SH-SY5Y (cell line): Measurements from ENCODE around the gene VAT1L.

ENCODE experiments used
- GATA2 ChIP-seq: IDR thresholded peaks from 2 replicates; pipeline ENCODE4 v1.6.1; 2011; ENCODE audit warnings: mild to moderate bottlenecking, low read depth, low read length
- GATA3 ChIP-seq: IDR thresholded peaks from 2 replicates; pipeline ENCODE4 v1.6.1; 2011; ENCODE audit warnings: low read depth, mild to moderate bottlenecking, low read length, moderate library complexity

DNA sequence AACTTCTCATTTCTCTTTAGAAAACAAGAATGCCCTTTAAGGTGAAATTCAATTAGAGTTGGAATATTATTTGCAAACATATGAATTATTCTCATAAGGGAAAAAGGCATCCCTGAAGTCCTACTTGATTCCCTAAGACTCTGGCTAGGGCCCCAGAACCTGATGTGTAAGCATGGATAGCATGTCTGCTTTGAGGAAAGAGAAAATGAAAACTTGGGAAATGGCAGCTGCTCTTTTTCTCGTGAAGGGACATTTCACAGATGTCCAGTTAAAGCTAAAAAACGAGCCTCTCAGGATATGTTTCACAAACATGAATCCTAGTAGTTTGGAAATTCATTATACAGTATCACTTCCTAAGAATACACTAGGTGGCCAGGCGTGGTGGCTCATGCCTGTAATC lies 121.7 kb downstream of the VAT1L start:
- TF ChIP-seq GATA2 (no peak), GATA3 (no peak)
